COLO668 (cell line): ENCODE data around the gene CLDN10.
A peak's percentile ranks its signal among the peaks of the same experiment; 100 is the strongest.
"Not testable (repeated sequence)": the region's sequence is repeated elsewhere in the genome, so short reads cannot be mapped to it uniquely, and the experiment has no call there.

Experiments used
- DNase-seq: peaks from one replicate; lab custom pipeline; 2025; ENCODE audit not compliant: unreplicated experiment; lab: John Stamatoyannopoulos, UW

The CLDN10 gene

GRCh38 chr13:95552539-95553441 is at the start of gene CLDN10:
CLDN10 (plus strand) TSS chr13:95552720; CDS start chr13:95552754, 34 bp downstream.
- peak; percentile 50 for DNase-seq

GRCh38 chr13:95503662-95504061 is 48.9 kb upstream of the CLDN10 start:
- DNase-seq: no peak

- DNase-seq: no peak
These were observed 47.3 kb upstream of the CLDN10 start for GRCh38 chr13:95505265-95505664.

- no peak for DNase-seq
These were observed 46.5 kb upstream of the CLDN10 start for GRCh38 chr13:95505986-95506385.

GRCh38 chr13:95507991-95508390 is 44.5 kb upstream of the CLDN10 start:
- no peak for DNase-seq

- no peak for DNase-seq
These were observed 43.5 kb upstream of the CLDN10 start for GRCh38 chr13:95508996-95509395.

- DNase-seq: no peak
These were observed 42.8 kb upstream of the CLDN10 start for GRCh38 chr13:95509521-95510310.

- DNase-seq: no peak
These were observed 41.6 kb upstream of the CLDN10 start for GRCh38 chr13:95510950-95511349.

GRCh38 chr13:95512424-95512823 is 40.1 kb upstream of the CLDN10 start:
- no peak for DNase-seq

GRCh38 chr13:95512957-95513356 is 39.6 kb upstream of the CLDN10 start:
- DNase-seq: no peak

GRCh38 chr13:95515606-95516005 is 36.9 kb upstream of the CLDN10 start:
- not testable (repeated sequence) for DNase-seq

GRCh38 chr13:95516021-95516420 is 36.5 kb upstream of the CLDN10 start:
- no peak for DNase-seq

GRCh38 chr13:95516492-95516891 is 36.0 kb upstream of the CLDN10 start:
- no peak for DNase-seq

GRCh38 chr13:95523598-95523997 is 28.9 kb upstream of the CLDN10 start:
- no peak for DNase-seq

- no peak for DNase-seq
These were observed 28.1 kb upstream of the CLDN10 start for GRCh38 chr13:95524264-95524901.

- DNase-seq: no peak
These were observed 24.6 kb upstream of the CLDN10 start for GRCh38 chr13:95527955-95528354.

GRCh38 chr13:95530178-95530577 is 22.3 kb upstream of the CLDN10 start:
- peak; percentile 86 for DNase-seq

GRCh38 chr13:95533545-95534160 is 18.9 kb upstream of the CLDN10 start:
- no peak for DNase-seq

GRCh38 chr13:95535243-95535642 is 17.3 kb upstream of the CLDN10 start:
- DNase-seq: peak; percentile 66

- DNase-seq: no peak
These were observed 15.8 kb upstream of the CLDN10 start for GRCh38 chr13:95536632-95537241.

GRCh38 chr13:95540888-95541287 is 11.6 kb upstream of the CLDN10 start:
- peak; percentile 64 for DNase-seq
